GM12878 (cell line): ENCODE results near the gene RERE. TPM values are rescaled to one million over a fixed set of nuclear protein-coding genes. Genes with fewer than 3 reads are reported as not detected.

Experiments
- ATAC-seq: fragments of 200-7000 bp; cut with Tn5 transposase; 3 replicates; pipeline ENCODE4 v1.9.1; 2020; ENCODE audit warnings: mild to moderate bottlenecking, moderate library complexity
- BruUV-seq: library from RNA; stranded (reverse); fragments of 400-500 nt; replicated peaks from 2 replicates; lab custom pipeline; 2021; lab: Mats Ljungman, UMichigan
- CTCF ChIA-PET: fragments of 300-600 bp; sonication (Branson Sonifier 250); formaldehyde crosslinking; extraction: SDS; loops from one replicate; lab custom pipeline; 2021; ENCODE audit warnings: inconsistent platforms; lab: Yijun Ruan, JAX
- POLR2A ChIA-PET: fragments of 350-600 bp; formaldehyde crosslinking; extraction: SDS; loops from one replicate; lab custom pipeline; 2021; ENCODE audit warnings: inconsistent platforms; lab: Charles Lee
- RAD21 ChIA-PET: fragments of 300-600 bp; sonication (Branson Sonifier 250); formaldehyde crosslinking; loops from one replicate; lab custom pipeline; 2023; ENCODE audit warnings: antibody characterized with exemption; ENCODE audit not compliant: unreplicated experiment; lab: Charles Lee
- SMC1A ChIA-PET: fragments of 300-600 bp; sonication (Branson Sonifier 250); formaldehyde crosslinking; loops from one replicate; lab custom pipeline; 2023; ENCODE audit not compliant: unreplicated experiment, uncharacterized antibody; lab: Charles Lee
- DNase-seq: peaks from one replicate; pipeline ENCODE4 v3.0.0-alpha.2; 2011; ENCODE audit warnings: low read depth, low spot score
- FAIRE-seq: peaks from 3 replicates; lab custom pipeline; 2011; peaks lifted over from hg19 to GRCh38; lab: Jason Lieb, UNC
- H2AFZ ChIP-seq: 2 replicates; pipeline ENCODE4 v1.6.0; 2011; ENCODE audit warnings: low read depth, low read length, control low read depth; ENCODE audit not compliant: control insufficient read depth
- H3K27ac ChIP-seq: 2 replicates; pipeline ENCODE4 v1.5.1; 2011; ENCODE audit warnings: control low read depth; ENCODE audit not compliant: control insufficient read depth, insufficient read depth
- H3K27me3 ChIP-seq, 2 experiments: replicated peaks in 1 of 2; 2 replicates each; pipeline versions ENCODE4 v1.6.0 to v1.6.1; 2011; ENCODE audit warnings: low read length in 1 of 2; ENCODE audit not compliant: control insufficient read depth in 2 of 2, insufficient read depth in 2 of 2
- H3K36me3 ChIP-seq, 2 experiments: 2 replicates each; pipeline ENCODE4 v1.5.1; 2011; ENCODE audit warnings: low read length in 1 of 2; ENCODE audit not compliant: control insufficient read depth in 2 of 2, insufficient read depth in 2 of 2
- H3K4me1 ChIP-seq: 2 replicates; pipeline ENCODE4 v1.6.1; 2011; ENCODE audit warnings: mild to moderate bottlenecking, low read length, moderate library complexity, mixed read lengths; ENCODE audit not compliant: control insufficient read depth, insufficient read depth
- H3K4me2 ChIP-seq: 2 replicates; pipeline ENCODE4 v1.6.0; 2011; ENCODE audit warnings: control low read depth; ENCODE audit not compliant: control insufficient read depth, insufficient read depth
- H3K4me3 ChIP-seq: fragments of 200-600 bp; sonication (generic); 2 replicates; pipeline ENCODE4 v1.5.1; 2016
- H3K79me2 ChIP-seq: 2 replicates; pipeline ENCODE4 v1.6.0; 2011; ENCODE audit warnings: low read length; ENCODE audit not compliant: control insufficient read depth, insufficient read depth
- H3K9ac ChIP-seq: 2 replicates; pipeline ENCODE4 v1.8.0; 2011; ENCODE audit warnings: low read length, control low read depth, mixed read lengths; ENCODE audit not compliant: control insufficient read depth, insufficient read depth
- H3K9me3 ChIP-seq: replicated peaks from 3 replicates; pipeline ENCODE4 v1.5.1; 2011; ENCODE audit warnings: mild to moderate bottlenecking, low read length; ENCODE audit not compliant: control insufficient read depth, insufficient read depth
- H4K20me1 ChIP-seq: 2 replicates; pipeline ENCODE4 v1.6.0; 2011; ENCODE audit not compliant: control insufficient read depth, insufficient read depth
- BCL11A ChIP-seq: IDR thresholded peaks from 2 replicates; pipeline ENCODE4 v1.6.1; 2011; ENCODE audit warnings: low read depth, low read length
- CREB1 ChIP-seq: IDR thresholded peaks from 2 replicates; pipeline ENCODE4 v1.6.1; 2012; ENCODE audit warnings: low read depth, mild to moderate bottlenecking, inconsistent platforms
- EGR1 ChIP-seq, 2 experiments: IDR thresholded peaks; 1 replicate in 1 of 2; 2 replicates in 1 of 2; pipeline ENCODE4 v1.6.1; 2011 to 2012; ENCODE audit warnings: low read depth in 2 of 2, low read length in 2 of 2, borderline replicate concordance in 1 of 2, mild to moderate bottlenecking in 1 of 2, moderate library complexity in 1 of 2
- FOXK2 ChIP-seq: fragments of 450-650 bp; IDR thresholded peaks from 2 replicates; pipeline ENCODE4 v1.6.1; 2017; ENCODE audit warnings: mild to moderate bottlenecking, moderate library complexity
- NRF1 ChIP-seq: conservative IDR thresholded peaks from 2 replicates; pipeline ENCODE4 v1.6.1; 2011; ENCODE audit warnings: mild to moderate bottlenecking, low read depth, low read length, improper control_type of control experiment
- PAX8 ChIP-seq: fragments of 450-650 bp; IDR thresholded peaks from 2 replicates; pipeline ENCODE4 v1.6.1; 2017; ENCODE audit warnings: mild to moderate bottlenecking, moderate library complexity
- RFX5 ChIP-seq: IDR thresholded peaks from 2 replicates; pipeline ENCODE4 v1.6.1; 2011; ENCODE audit warnings: low read depth, low read length, improper control_type of control experiment
- SIX5 ChIP-seq: IDR thresholded peaks from 2 replicates; pipeline ENCODE4 v1.6.1; 2011; ENCODE audit warnings: mild to moderate bottlenecking, low read depth, low read length, moderate library complexity; ENCODE audit not compliant: severe bottlenecking
- SMAD5 ChIP-seq: IDR thresholded peaks from 2 replicates; pipeline ENCODE4 v1.6.1; 2016; ENCODE audit warnings: antibody characterized with exemption, low read depth
- WRNIP1 ChIP-seq: IDR thresholded peaks from 2 replicates; pipeline ENCODE4 v1.6.1; 2011; ENCODE audit warnings: low read depth, low read length, improper control_type of control experiment, borderline replicate concordance
- ZBED1 ChIP-seq: IDR thresholded peaks from 2 replicates; pipeline ENCODE4 v1.6.1; 2016; ENCODE audit warnings: borderline replicate concordance
- ZZZ3 ChIP-seq: IDR thresholded peaks from 2 replicates; pipeline ENCODE4 v1.6.1; 2011; ENCODE audit warnings: low read depth; ENCODE audit not compliant: control insufficient read depth, insufficient read length
- WGBS: methylation state at CpG from one replicate; pipeline ENCODE4 v1.1.6; 2016; ENCODE audit warnings: low lambda C conversion rate; ENCODE audit not compliant: insufficient replicate concordance, insufficient coverage; ENCODE audit errors: missing lambda C conversion rate; 5-methylcytosine and 5-hydroxymethylcytosine counted together
- in situ Hi-C: fragments of 300-500 bp; cut with MboI; formaldehyde crosslinking; loops from 9 replicates; pipeline ENCODE4 v1.14.3; 2018; ENCODE audit warnings: mixed read lengths
- intact Hi-C: fragments of 100-400 bp; cut with micrococcal nuclease; formaldehyde crosslinking; loops from one replicate; pipeline ENCODE4 v1.14.2; 2022; ENCODE audit not compliant: unreplicated experiment
- polyA plus RNA-seq, 11 experiments: library from polyadenylated mRNA; depleted of rRNA in 4 of 11; unstranded in 6 of 11; stranded (reverse) in 5 of 11; fragments of >200 nt; fragmentation: Nextera tagmentation in 4 of 11; fragmentation: Illumina TruSeq in 1 of 11; extraction: Ambion mirVana in 4 of 11; extraction: Trizol in 1 of 11; gene quantifications; 1 replicate in 1 of 11; 2 replicates in 10 of 11; pipeline versions ENCODE4 v1.2.1 to v1.2.3, GENCODE V29; 2011 to 2016; ENCODE audit warnings: inconsistent platforms in 2 of 11, missing spikeins in 2 of 11, low read depth in 1 of 11
- total RNA-seq, 4 experiments: library from RNA; depleted of rRNA in 3 of 4; stranded (reverse); fragments of >200 nt in 3 of 4; fragmentation: Illumina TruSeq in 1 of 4; extraction: Trizol in 1 of 4; gene quantifications; 2 replicates each; pipeline versions ENCODE4 v1.2.1 to v1.2.3, GENCODE V29; 2013 to 2021
- TF ChIP-seq, protein P1 (sequence below): fragments of 450-650 bp; IDR thresholded peaks from 2 replicates; pipeline ENCODE4 v1.6.1; 2014; ENCODE audit warnings: mild to moderate bottlenecking
- TF ChIP-seq, protein P2 (sequence below): fragments of 450-650 bp; IDR thresholded peaks from 2 replicates; pipeline ENCODE4 v1.6.1; 2017; ENCODE audit warnings: mild to moderate bottlenecking, low read depth, inconsistent platforms; ENCODE audit not compliant: poor library complexity, severe bottlenecking
- TF ChIP-seq, protein P3 (sequence below): IDR thresholded peaks from 2 replicates; pipeline ENCODE4 v1.6.1; 2011; ENCODE audit warnings: borderline replicate concordance, low read depth, mild to moderate bottlenecking, moderate library complexity, low read length; ENCODE audit not compliant: insufficient read depth, poor library complexity, severe bottlenecking

RERE gene
- total and polyA plus RNA-seq, 10 of the 15 experiments (the other 5 are each of a cell fraction or from before 2014, with no cell fraction given), result 5.2 to 60.5 (median 20.2) TPM

DNA sequence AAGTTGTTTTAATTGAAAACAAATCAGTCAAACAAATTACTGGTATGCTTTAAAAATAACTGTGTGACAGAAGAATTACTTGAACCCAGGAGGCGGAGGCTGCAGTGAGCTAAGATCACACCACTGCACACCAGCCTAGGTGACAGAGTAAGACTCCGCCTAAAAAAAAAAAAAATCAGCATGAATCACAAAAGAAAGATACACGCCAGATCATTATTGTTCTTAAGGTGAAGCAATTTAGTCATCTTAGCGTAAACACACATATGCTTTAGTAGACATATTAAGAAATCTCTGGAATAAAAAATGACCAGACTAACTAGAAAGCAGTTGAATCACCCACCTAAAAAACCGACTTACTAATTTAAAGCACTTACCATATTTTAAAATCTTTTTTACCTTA, 20.2 kb downstream of the RERE start:
- ChIA-PET SMC1A (no interaction called here), POLR2A (interaction anchor here (0.6 kb wide), 1 partner anchor 822 kb away, joined by 5 read pairs; no protein-coding TSS in a partner anchor), CTCF (no interaction called here), RAD21 (no interaction called here)
- DNase-seq (no peak), FAIRE-seq (no peak), ATAC-seq (no peak)
- Histone ChIP-seq H3K36me3 (peaks cover 0 to 3% of the 10 kb centered on the region in 2 experiments; a peak in 1 of 4 replicates), H4K20me1 (no peaks in the 10 kb centered on the region), H3K9ac (no peak overlapping the region), H3K27ac (no peak overlapping the region), H3K4me1 (no peaks in the 10 kb centered on the region), H3K27me3 (no peaks in the 10 kb centered on the region), H2AFZ (no peak overlapping the region), H3K79me2 (no peaks in the 10 kb centered on the region; the same call in none of the 2 replicates), H3K9me3 (no peaks in the 10 kb centered on the region), H3K4me2 (no peak overlapping the region), H3K4me3 (no peak overlapping the region)
- no peak for TF ChIP-seq SMAD5
- TF ChIP-seq PAX8, result no peak
- TF ChIP-seq, protein P1, sequence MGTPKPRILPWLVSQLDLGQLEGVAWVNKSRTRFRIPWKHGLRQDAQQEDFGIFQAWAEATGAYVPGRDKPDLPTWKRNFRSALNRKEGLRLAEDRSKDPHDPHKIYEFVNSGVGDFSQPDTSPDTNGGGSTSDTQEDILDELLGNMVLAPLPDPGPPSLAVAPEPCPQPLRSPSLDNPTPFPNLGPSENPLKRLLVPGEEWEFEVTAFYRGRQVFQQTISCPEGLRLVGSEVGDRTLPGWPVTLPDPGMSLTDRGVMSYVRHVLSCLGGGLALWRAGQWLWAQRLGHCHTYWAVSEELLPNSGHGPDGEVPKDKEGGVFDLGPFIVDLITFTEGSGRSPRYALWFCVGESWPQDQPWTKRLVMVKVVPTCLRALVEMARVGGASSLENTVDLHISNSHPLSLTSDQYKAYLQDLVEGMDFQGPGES, result no peak
- TF ChIP-seq, protein P2, sequence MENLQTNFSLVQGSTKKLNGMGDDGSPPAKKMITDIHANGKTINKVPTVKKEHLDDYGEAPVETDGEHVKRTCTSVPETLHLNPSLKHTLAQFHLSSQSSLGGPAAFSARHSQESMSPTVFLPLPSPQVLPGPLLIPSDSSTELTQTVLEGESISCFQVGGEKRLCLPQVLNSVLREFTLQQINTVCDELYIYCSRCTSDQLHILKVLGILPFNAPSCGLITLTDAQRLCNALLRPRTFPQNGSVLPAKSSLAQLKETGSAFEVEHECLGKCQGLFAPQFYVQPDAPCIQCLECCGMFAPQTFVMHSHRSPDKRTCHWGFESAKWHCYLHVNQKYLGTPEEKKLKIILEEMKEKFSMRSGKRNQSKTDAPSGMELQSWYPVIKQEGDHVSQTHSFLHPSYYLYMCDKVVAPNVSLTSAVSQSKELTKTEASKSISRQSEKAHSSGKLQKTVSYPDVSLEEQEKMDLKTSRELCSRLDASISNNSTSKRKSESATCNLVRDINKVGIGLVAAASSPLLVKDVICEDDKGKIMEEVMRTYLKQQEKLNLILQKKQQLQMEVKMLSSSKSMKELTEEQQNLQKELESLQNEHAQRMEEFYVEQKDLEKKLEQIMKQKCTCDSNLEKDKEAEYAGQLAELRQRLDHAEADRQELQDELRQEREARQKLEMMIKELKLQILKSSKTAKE, result no peak
- TF ChIP-seq RFX5, result no peak
- TF ChIP-seq EGR1 (IDR thresholded peaks at IDR 0.05; ENCODE audit: borderline replicate concordance in 1 of 2, low read depth in 2 of 2, low read length in 2 of 2), result no peak
- TF ChIP-seq BCL11A, result no peak
- no peak for TF ChIP-seq WRNIP1
- no peak for TF ChIP-seq NRF1
- TF ChIP-seq ZZZ3, result no peak
- no peak for TF ChIP-seq CREB1
- TF ChIP-seq FOXK2, result no peak
- TF ChIP-seq ZBED1, result no peak
- TF ChIP-seq SIX5, result no peak
- TF ChIP-seq, protein P3, sequence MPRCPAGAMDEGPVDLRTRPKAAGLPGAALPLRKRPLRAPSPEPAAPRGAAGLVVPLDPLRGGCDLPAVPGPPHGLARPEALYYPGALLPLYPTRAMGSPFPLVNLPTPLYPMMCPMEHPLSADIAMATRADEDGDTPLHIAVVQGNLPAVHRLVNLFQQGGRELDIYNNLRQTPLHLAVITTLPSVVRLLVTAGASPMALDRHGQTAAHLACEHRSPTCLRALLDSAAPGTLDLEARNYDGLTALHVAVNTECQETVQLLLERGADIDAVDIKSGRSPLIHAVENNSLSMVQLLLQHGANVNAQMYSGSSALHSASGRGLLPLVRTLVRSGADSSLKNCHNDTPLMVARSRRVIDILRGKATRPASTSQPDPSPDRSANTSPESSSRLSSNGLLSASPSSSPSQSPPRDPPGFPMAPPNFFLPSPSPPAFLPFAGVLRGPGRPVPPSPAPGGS, result no peak
- in situ Hi-C loops, result no loop called here
- 86% methylated on average over 5 of the region's 5 CpGs for WGBS
- BruUV-seq, result no TSS peak
- intact Hi-C loops, result no loop called here
